ENCODE measurements around the gene HSH2D. TPM values are rescaled to one million over a fixed set of nuclear protein-coding genes. Genes with fewer than 3 reads are reported as not detected.
A peak's percentile ranks its signal among the peaks of the same experiment; 100 is the strongest.

The HSH2D gene
- total RNA-seq, 4 donors from 2014 or later: 28.0 to 111 (median 58.8) TPM

DNA sequence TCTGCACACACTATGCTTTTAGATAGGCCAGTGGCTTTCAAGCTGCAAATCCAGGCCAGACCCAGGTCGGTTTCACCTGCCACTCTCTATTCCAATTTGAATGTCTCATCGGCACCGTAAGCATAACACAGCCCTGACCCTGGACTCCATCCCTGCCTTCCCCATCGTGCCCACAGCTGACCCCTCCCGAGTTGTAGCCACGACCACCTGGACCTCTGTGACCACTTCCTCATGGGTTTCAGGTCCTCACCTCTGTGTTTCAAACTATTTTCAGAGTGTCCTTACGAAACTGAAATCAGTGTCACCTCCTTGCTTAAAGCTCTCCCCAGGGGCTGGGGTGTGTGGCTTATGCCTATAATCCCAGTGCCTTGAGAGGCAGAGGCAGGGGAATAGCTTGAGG, 9.0 kb upstream of the HSH2D start:
- Histone ChIP-seq H3K9me3 (no peaks in the 10 kb centered on the region), H3K4me3 (no peak overlapping the region), H3K36me3 (peaks cover 0 to 50% (median 0%) of the 10 kb centered on the region in 3 donors), H3K27me3 (no peaks in the 10 kb centered on the region), H3K4me1 (peaks cover 0 to 6% (median 0%) of the 10 kb centered on the region in 4 donors), H3K27ac (peak overlapping the region in 1 of 4 donors; percentile 35)
- peak in 1 of 3 donors; percentile 60 for DNase-seq
- TF ChIP-seq, protein P1, sequence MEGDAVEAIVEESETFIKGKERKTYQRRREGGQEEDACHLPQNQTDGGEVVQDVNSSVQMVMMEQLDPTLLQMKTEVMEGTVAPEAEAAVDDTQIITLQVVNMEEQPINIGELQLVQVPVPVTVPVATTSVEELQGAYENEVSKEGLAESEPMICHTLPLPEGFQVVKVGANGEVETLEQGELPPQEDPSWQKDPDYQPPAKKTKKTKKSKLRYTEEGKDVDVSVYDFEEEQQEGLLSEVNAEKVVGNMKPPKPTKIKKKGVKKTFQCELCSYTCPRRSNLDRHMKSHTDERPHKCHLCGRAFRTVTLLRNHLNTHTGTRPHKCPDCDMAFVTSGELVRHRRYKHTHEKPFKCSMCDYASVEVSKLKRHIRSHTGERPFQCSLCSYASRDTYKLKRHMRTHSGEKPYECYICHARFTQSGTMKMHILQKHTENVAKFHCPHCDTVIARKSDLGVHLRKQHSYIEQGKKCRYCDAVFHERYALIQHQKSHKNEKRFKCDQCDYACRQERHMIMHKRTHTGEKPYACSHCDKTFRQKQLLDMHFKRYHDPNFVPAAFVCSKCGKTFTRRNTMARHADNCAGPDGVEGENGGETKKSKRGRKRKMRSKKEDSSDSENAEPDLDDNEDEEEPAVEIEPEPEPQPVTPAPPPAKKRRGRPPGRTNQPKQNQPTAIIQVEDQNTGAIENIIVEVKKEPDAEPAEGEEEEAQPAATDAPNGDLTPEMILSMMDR (IDR thresholded peaks at IDR 0.05): no peak
- TF ChIP-seq POLR2A (IDR thresholded peaks at IDR 0.05): no peak

DNA sequence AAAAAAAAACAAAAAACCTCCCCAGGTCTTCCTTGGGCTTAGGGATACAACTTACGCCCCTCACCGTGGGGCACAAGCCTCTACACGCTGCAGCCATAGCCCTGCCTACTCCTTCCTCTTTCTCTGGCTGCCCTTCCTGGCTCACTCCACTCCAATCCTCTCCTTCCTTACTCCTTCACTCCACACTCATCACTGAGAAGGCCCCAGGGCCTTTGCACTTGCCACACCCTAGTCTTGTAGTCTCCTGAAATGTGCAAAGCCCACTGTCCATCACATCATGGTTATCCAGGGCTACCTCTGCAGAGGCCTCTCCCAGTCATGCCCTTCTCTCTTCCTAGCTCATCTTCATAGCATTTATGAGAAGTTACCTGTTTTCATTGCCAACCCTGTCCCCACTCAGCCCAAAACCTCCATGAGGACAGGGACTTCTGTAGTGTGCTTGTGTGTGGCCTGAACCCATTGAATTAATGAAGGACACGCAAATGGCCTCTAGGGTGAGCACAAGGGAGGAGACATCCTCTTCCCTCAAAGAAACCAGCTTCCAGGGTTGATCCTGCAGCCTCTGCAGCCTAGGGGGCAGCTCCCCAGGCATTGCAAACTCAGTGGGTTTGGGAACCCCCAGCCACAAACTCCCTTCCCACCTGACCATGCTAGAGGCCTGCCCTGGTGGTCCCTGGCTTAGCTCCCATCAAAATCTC, 7.9 kb upstream of the HSH2D start:
- Histone ChIP-seq H3K4me1 (peaks cover 0 to 6% (median 2%) of the 10 kb centered on the region in 4 donors), H3K36me3 (peaks cover 0 to 39% (median 0%) of the 10 kb centered on the region in 3 donors)
- TF ChIP-seq, protein P1 (IDR thresholded peaks at IDR 0.05): no peak
- no peak for TF ChIP-seq POLR2A (IDR thresholded peaks at IDR 0.05)

DNA sequence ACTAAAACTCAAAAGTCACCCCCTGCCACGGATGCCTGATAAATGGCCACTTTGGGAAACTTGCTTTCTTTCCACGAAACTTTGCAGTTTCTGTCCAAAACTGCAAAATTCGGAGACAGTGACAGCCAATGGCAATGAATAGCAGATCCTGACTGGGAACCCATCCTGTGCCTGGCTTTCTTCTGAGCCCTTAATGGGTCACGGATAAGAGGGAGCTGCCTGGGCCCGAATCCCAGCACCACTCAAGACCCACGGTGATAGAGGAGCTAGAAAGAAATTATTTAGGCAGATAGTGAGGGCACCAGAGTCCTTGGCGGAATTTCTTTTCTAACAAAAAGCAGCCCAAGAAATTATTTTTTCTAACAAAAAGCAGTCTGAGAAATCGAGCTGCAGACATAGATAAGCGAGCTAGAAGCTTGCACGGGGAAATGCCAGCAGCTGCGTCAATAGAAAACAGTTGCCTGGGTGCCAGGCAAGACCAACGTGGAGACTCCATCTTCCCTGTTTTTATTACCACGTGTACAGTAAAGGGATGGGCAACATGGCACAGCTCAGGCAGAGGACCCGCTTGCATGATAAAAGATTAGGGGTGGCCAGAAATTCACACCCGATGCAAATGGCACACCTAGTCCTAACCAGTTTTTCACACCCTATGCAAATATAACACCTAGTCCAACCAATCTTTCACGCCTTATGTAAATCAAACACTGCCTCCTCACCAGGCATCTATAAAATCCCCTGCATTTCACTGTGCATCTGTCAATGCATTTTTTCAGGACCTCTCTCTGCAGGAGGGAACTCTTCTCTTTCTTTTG, 7.1 kb upstream of the HSH2D start:
- Histone ChIP-seq H3K27me3 (no peaks in the 10 kb centered on the region), H3K4me1 (peaks cover 0 to 8% (median 3%) of the 10 kb centered on the region in 4 donors), H3K27ac (no peak overlapping the region), H3K36me3 (peaks cover 0 to 31% (median 0%) of the 10 kb centered on the region in 3 donors), H3K9me3 (no peaks in the 10 kb centered on the region), H3K4me3 (no peak overlapping the region)
- DNase-seq: no peak
- TF ChIP-seq POLR2A (IDR thresholded peaks at IDR 0.05): no peak
- TF ChIP-seq, protein P1 (IDR thresholded peaks at IDR 0.05): no peak

More for the DNA sequence above, 7.9 kb upstream of the HSH2D start:
- Histone ChIP-seq H3K27me3 (no peaks in the 10 kb centered on the region), H3K4me3 (no peak overlapping the region), H3K9me3 (no peaks in the 10 kb centered on the region), H3K27ac (peak overlapping the region in 1 of 4 donors; percentile 21)
- DNase-seq: no peak

DNA sequence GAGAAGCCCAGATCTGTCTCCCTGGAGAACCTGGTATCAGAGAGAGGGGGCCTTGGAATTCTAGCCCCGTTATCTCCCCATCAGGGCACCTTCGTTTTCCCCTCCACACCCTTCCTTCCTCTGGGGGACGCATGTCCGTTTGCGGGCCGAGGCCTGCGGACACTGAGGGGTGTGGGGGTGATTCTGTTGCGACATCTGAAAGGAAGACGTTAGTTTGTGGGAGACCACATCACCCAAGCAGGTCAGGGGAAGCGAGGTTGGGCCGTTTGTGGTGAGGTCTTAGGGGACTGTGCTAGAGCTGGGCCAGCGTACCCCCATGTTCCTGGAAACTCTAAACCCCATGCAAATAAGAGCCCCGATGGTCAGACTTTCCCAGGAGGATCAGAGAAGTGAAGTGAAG, 3.7 kb upstream of the HSH2D start:
- H3K4me3 ChIP-seq: peak overlapping the region in 1 of 4 donors; percentile 6
- no peaks in the 10 kb centered on the region for H3K9me3 ChIP-seq
- no peaks in the 10 kb centered on the region for H3K36me3 ChIP-seq
- no peaks in the 10 kb centered on the region for H3K27me3 ChIP-seq
- H3K4me1 ChIP-seq: peaks cover 0 to 14% (median 8%) of the 10 kb centered on the region in 4 donors
- TF ChIP-seq POLR2A (IDR thresholded peaks at IDR 0.05): no peak
- TF ChIP-seq, protein P1 (IDR thresholded peaks at IDR 0.05): no peak
- DNase-seq: peak in 2 of 3 donors; percentile 76
- H3K27ac ChIP-seq: peak overlapping the region in 1 of 4 donors; percentile 88

DNA sequence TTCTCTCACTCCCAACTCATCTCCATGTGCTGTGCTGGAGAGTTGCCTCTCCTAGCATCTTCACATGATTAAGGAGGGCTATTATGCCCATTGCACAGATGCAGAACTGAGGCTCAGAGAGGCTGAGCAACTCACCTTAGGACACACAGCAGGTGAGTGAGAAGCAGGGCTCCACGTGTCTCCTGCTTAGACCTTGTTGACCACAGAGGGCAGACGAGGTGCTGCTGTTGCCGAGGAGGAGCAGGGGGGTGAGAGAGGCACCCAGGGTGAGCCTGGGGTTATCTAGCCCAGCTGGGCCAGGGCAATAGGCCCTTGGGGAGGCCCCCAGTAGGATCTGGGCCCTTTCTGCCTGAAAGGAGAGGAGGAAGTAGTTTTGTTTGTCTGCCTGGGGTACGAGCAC, 2.4 kb upstream of the HSH2D start:
- H3K4me3 ChIP-seq: no peak overlapping the region
- peak overlapping the region in 2 of 4 donors; percentile 35 to 88 for H3K27ac ChIP-seq
- H3K27me3 ChIP-seq: no peaks in the 10 kb centered on the region
- TF ChIP-seq POLR2A (IDR thresholded peaks at IDR 0.05): no peak
- TF ChIP-seq, protein P1 (IDR thresholded peaks at IDR 0.05): no peak
- peaks cover 0 to 10% (median 10%) of the 10 kb centered on the region in 4 donors for H3K4me1 ChIP-seq
- peak in 2 of 3 donors; percentile 80 to 86 for DNase-seq
- no peaks in the 10 kb centered on the region for H3K36me3 ChIP-seq
- H3K9me3 ChIP-seq: no peaks in the 10 kb centered on the region

Measured in Peyer's patch (tissue), 4 donors.